OCI-LY1 (cell line): ENCODE results near the gene EMSY.
"Not testable (repeated sequence)": the region's sequence is repeated elsewhere in the genome, so short reads cannot be mapped to it uniquely, and the experiment has no call there.

ENCODE experiments used
- CTCF ChIP-seq: fragments of 200-600 bp; sonication (generic), shearing (Covaris generic); IDR thresholded peaks from 2 replicates; pipeline ENCODE4 v1.5.1; 2017; ENCODE audit warnings: mild to moderate bottlenecking, antibody characterized with exemption, low read length, moderate library complexity, mixed read lengths
- EZH2 ChIP-seq: fragments of 200-600 bp; sonication (generic), shearing (Covaris generic); IDR thresholded peaks from 2 replicates; pipeline ENCODE4 v1.8.0; 2017; ENCODE audit warnings: borderline replicate concordance, mixed run types, mild to moderate bottlenecking, antibody characterized with exemption, low read length, moderate library complexity, mixed read lengths

GRCh38 chr11:76595091-76595490 lies 150.3 kb downstream of the EMSY start:
- not testable (repeated sequence) for TF ChIP-seq CTCF, EZH2
